Measurements from ENCODE around the gene CAPN8.
"Not testable (repeated sequence)": the region's sequence is repeated elsewhere in the genome, so short reads cannot be mapped to it uniquely, and the experiment has no call there.

CAPN8 gene

GRCh38 chr1:223519116-223519515 lies 146.4 kb downstream of the CAPN8 start:
- DNase-seq, result no peak

GRCh38 chr1:223518553-223518952 lies 146.9 kb downstream of the CAPN8 start:
- DNase-seq, result not testable (repeated sequence)

- no peak for DNase-seq
Measured at GRCh38 chr1:223515926-223516325, 149.6 kb downstream of the CAPN8 start.

- no peak for DNase-seq
Measured at GRCh38 chr1:223515421-223515820, 150.1 kb downstream of the CAPN8 start.

- no peak for DNase-seq
Measured at GRCh38 chr1:223514644-223515043, 150.9 kb downstream of the CAPN8 start.

- peak; percentile 79 for DNase-seq
Measured at GRCh38 chr1:223513309-223513708, 152.2 kb downstream of the CAPN8 start.

- DNase-seq, result no peak
Measured at GRCh38 chr1:223512057-223512456, 153.4 kb downstream of the CAPN8 start.

- DNase-seq, result no peak
Measured at GRCh38 chr1:223508796-223509195, 156.7 kb downstream of the CAPN8 start.

- DNase-seq, result no peak
Measured at GRCh38 chr1:223504741-223505140, 160.8 kb downstream of the CAPN8 start.

- no peak for DNase-seq
Measured at GRCh38 chr1:223503348-223503747, 162.2 kb downstream of the CAPN8 start.

GRCh38 chr1:223500560-223501425 lies 164.7 kb downstream of the CAPN8 start:
- no peak for DNase-seq

- no peak for DNase-seq
Measured at GRCh38 chr1:223496883-223497282, 168.6 kb downstream of the CAPN8 start.

- no peak for DNase-seq
Measured at GRCh38 chr1:223494926-223495645, 170.4 kb downstream of the CAPN8 start.

GRCh38 chr1:223492044-223492443 lies 173.5 kb downstream of the CAPN8 start:
- no peak for DNase-seq

Measured in NCI-H510A treated with DMSO at 0.1 percent for 48 hours (cell line).